NOMO-1 treated with dmso at 0.1 percent for 144 hours (cell line): ENCODE data around the gene SRP14.
"Not testable (repeated sequence)": the region's sequence is repeated elsewhere in the genome, so short reads cannot be mapped to it uniquely, and the experiment has no call there.

Experiments
- DNase-seq: peaks from one replicate; lab custom pipeline; 2025; ENCODE audit not compliant: unreplicated experiment; lab: John Stamatoyannopoulos, UW

SRP14 gene

GRCh38 chr15:40031300-40031699 lies 7.7 kb downstream of the SRP14 start:
- no peak for DNase-seq

GRCh38 chr15:40029979-40030893 lies 8.7 kb downstream of the SRP14 start:
- DNase-seq: no peak

GRCh38 chr15:40028853-40029252 lies 10.1 kb downstream of the SRP14 start:
- no peak for DNase-seq

GRCh38 chr15:40028193-40028592 lies 10.8 kb downstream of the SRP14 start:
- no peak for DNase-seq

- no peak for DNase-seq
Measured at GRCh38 chr15:40016224-40016865, 22.6 kb downstream of the SRP14 start.

- DNase-seq: no peak
Measured at GRCh38 chr15:40014390-40014789, 24.6 kb downstream of the SRP14 start.

GRCh38 chr15:40013372-40013771 lies 25.6 kb downstream of the SRP14 start:
- DNase-seq: not testable (repeated sequence)

GRCh38 chr15:40011303-40011702 lies 27.7 kb downstream of the SRP14 start:
- DNase-seq: no peak

GRCh38 chr15:40010686-40011085 lies 28.3 kb downstream of the SRP14 start:
- no peak for DNase-seq

GRCh38 chr15:40008061-40008765 lies 30.8 kb downstream of the SRP14 start:
- DNase-seq: no peak

GRCh38 chr15:40006646-40007045 lies 32.3 kb downstream of the SRP14 start:
- no peak for DNase-seq

- no peak for DNase-seq
Measured at GRCh38 chr15:40006003-40006402, 33.0 kb downstream of the SRP14 start.

GRCh38 chr15:40003116-40003916 lies 35.7 kb downstream of the SRP14 start:
- no peak for DNase-seq

- no peak for DNase-seq
Measured at GRCh38 chr15:40002295-40002694, 36.7 kb downstream of the SRP14 start.

GRCh38 chr15:39999538-40000200 lies 39.3 kb downstream of the SRP14 start:
- DNase-seq: no peak

GRCh38 chr15:39998511-39999077 lies 40.4 kb downstream of the SRP14 start:
- no peak for DNase-seq

GRCh38 chr15:39997639-39998038 lies 41.3 kb downstream of the SRP14 start:
- DNase-seq: no peak

GRCh38 chr15:39997031-39997430 lies 42.0 kb downstream of the SRP14 start:
- no peak for DNase-seq

GRCh38 chr15:39996228-39996627 lies 42.8 kb downstream of the SRP14 start:
- not testable (repeated sequence) for DNase-seq

- DNase-seq: not testable (repeated sequence)
Measured at GRCh38 chr15:39992953-39993352, 46.0 kb downstream of the SRP14 start.
